ENCODE results near the gene PHTF1.
A peak's percentile ranks its signal among the peaks of the same experiment; 100 is the strongest.

Gene PHTF1

GRCh38 chr1:113783254-113784103 is 24.2 kb upstream of the PHTF1 start:
- no peak overlapping the region for H3K4me3 ChIP-seq (ENCODE audit: low read depth, low read length)

DNA sequence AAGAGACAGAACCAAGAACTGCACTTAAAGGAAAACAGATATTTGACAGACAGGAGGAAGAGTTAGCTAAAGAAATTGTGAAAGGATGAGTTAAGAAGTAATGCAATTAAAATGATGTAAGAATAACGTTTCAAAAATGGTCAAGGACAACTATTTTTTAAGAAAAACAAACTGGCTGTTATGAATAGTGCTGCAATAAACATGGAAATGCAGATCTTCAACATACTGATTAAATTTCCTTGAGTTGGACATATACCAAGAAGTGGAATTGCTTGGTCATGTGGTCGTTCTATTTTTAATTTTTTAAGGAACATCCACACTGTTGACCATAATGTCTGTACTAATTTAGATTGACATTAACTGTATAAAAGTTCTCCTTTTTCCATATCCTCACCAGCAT is 23.1 kb upstream of the PHTF1 start:
- Histone ChIP-seq H3K27ac (no peak overlapping the region), H3K4me3 (ENCODE audit: low read depth, low read length) (no peak overlapping the region), H3K27me3 (replicated peaks) (no peaks in the 10 kb centered on the region), H3K36me3 (replicated peaks) (no peaks in the 10 kb centered on the region)
- no peak for DNase-seq
- no peak for TF ChIP-seq CTCF (IDR thresholded peaks at IDR 0.05; ENCODE audit: low read depth, low read length, missing control alignments)
- in situ Hi-C loops (cut with HindIII; ENCODE audit: low pct_ligation_motif_present, low sequenced_read_pairs) = no loop called here

More at GRCh38 chr1:113783254-113784103, 24.2 kb upstream of the PHTF1 start:
- H3K36me3 ChIP-seq (replicated peaks) = no peaks in the 10 kb centered on the region
- H3K27me3 ChIP-seq (replicated peaks) = no peaks in the 10 kb centered on the region
- in situ Hi-C loops (cut with HindIII; ENCODE audit: low pct_ligation_motif_present, low sequenced_read_pairs) = no loop called here
- peak; percentile 33 for DNase-seq
- no peak for TF ChIP-seq CTCF (IDR thresholded peaks at IDR 0.05; ENCODE audit: low read depth, low read length, missing control alignments)
- H3K27ac ChIP-seq = no peak overlapping the region

- Histone ChIP-seq H3K36me3 (replicated peaks) (no peaks in the 10 kb centered on the region), H3K27ac (no peak overlapping the region), H3K4me3 (ENCODE audit: low read depth, low read length) (no peak overlapping the region), H3K27me3 (replicated peaks) (no peaks in the 10 kb centered on the region)
- in situ Hi-C loops (cut with HindIII; ENCODE audit: low pct_ligation_motif_present, low sequenced_read_pairs) = no loop called here
- TF ChIP-seq CTCF (IDR thresholded peaks at IDR 0.05; ENCODE audit: low read depth, low read length, missing control alignments) = no peak
- no peak for DNase-seq
Observed at GRCh38 chr1:113780374-113781146, 21.3 kb upstream of the PHTF1 start.

DNA sequence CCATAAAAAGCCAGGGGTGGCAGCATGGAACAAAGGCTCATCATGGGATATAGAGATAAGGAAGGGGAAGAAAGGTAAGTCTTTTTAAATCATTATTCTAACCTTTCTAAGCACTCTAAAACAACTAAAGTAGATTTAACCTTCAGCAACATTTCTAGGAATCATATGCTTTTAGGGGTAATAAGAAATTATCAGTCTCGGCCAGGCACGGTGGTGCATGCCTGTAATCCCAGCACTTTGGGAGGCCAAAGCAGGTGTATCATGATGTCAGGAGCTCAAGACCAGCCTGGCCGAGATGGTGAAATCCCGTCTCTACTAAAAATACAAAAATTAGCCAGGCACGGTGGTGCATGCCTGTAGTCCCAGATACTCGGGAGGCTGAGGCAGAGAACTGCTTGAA is 20.3 kb upstream of the PHTF1 start:
- no peak for DNase-seq
- H3K27me3 ChIP-seq (replicated peaks) = no peaks in the 10 kb centered on the region
- no peak overlapping the region for H3K27ac ChIP-seq
- H3K36me3 ChIP-seq (replicated peaks) = no peaks in the 10 kb centered on the region
- TF ChIP-seq CTCF (IDR thresholded peaks at IDR 0.05; ENCODE audit: low read depth, low read length, missing control alignments) = no peak
- in situ Hi-C loops (cut with HindIII; ENCODE audit: low pct_ligation_motif_present, low sequenced_read_pairs) = no loop called here
- H3K4me3 ChIP-seq (ENCODE audit: low read depth, low read length) = no peak overlapping the region

DNA sequence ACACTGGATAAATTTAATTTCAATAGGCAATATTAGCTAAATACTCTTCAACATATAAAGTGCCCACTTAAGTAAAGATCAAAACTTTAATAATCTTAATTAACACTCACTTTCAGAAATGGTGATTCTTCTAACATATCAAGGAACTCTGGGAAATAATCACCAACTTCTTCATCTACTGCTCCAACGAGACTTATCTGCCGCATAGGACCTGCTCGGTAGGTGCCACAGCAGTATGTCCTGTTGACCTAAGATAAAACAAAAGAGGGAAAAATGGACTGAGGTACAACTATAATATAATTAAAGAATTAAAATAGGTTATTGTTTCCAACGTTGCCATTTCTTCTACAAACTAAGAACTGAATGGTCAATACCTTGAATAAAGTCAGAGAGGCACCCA is 18.3 kb upstream of the PHTF1 start:
- TF ChIP-seq CTCF (IDR thresholded peaks at IDR 0.05; ENCODE audit: low read depth, low read length, missing control alignments) = no peak
- H3K27ac ChIP-seq = no peak overlapping the region
- H3K27me3 ChIP-seq (replicated peaks) = no peaks in the 10 kb centered on the region
- no peak overlapping the region for H3K4me3 ChIP-seq (ENCODE audit: low read depth, low read length)
- H3K36me3 ChIP-seq (replicated peaks) = no peaks in the 10 kb centered on the region
- no peak for DNase-seq
- in situ Hi-C loops (cut with HindIII; ENCODE audit: low pct_ligation_motif_present, low sequenced_read_pairs) = no loop called here
